HG03469 (cell line): Measurements from ENCODE around the gene OR4K1.
"Not testable (repeated sequence)": the region's sequence is repeated elsewhere in the genome, so short reads cannot be mapped to it uniquely, and the experiment has no call there.

Experiments
- ATAC-seq: cut with Tn5 transposase; IDR thresholded peaks from one replicate; pipeline ENCODE4 v1.9.1; 2021; ENCODE audit warnings: mild to moderate bottlenecking, moderate library complexity, moderate number of reproducible peaks; ENCODE audit not compliant: unreplicated experiment

The OR4K1 gene, protein sequence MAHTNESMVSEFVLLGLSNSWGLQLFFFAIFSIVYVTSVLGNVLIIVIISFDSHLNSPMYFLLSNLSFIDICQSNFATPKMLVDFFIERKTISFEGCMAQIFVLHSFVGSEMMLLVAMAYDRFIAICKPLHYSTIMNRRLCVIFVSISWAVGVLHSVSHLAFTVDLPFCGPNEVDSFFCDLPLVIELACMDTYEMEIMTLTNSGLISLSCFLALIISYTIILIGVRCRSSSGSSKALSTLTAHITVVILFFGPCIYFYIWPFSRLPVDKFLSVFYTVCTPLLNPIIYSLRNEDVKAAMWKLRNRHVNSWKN

DNA sequence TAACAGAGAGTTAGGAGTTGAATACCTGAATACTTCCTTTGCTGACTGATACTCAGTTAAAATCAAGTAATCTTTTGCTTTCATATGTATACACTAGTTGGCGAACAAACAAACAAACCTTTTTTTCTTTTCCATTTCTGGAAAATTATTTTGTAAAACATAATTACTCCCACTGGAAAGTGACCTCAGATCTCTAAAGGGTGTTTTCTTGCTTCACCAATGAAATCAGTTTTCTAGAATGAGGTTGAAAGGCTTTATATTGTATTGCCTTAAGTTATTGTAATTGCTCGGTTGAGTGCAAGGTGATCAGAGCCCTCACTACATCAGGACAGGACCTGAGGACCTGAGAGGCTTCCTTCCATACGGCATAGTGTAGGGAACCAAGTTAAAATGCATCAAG lies at the start of gene OR4K1:
Gene OR4K1 (plus strand): TSS at position 301 of the 400 bp plus-strand sequence. CDS start 4,750 bp downstream, outside the sequence.
- no peak for ATAC-seq

DNA sequence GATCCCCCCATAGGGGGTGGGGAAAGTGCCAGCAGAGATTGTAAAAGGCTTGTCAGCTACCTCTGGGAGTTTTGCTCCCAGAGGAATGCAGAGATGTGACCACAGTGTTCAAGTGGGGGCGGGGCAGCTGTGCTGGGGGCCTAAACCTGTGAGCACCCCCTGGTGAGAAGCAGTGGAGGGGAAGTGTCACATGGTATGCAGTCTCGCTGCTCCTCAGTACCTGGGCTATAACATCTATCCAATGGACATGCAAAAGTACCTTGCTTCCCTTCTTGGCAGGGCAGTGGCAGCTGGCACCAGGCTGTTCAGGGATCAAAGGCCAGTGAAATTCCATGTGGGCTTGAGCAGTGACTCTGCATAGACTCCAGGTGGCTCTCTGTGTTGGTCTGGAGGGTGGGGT lies 35.4 kb upstream of the OR4K1 start:
- no peak for ATAC-seq

DNA sequence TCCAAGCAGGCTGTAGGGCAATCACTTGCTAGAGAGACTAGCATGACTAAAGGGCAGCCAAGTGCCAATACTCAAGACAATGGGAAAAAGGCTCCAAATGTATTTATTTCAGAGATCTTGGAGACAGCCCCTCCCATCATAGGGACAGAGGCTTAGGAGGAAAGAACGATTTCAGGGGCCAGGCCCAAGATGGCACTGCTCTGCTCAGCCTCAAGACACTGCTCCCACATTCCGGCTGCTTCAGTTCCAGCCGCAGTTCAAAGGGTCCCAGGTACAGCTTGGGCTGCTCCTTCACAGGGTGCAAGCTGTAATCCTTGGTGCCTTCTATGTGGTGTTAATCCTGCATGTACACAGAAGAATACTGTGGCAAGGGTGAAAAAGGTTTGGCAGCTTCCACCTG lies 29.7 kb upstream of the OR4K1 start:
- ATAC-seq, result no peak

DNA sequence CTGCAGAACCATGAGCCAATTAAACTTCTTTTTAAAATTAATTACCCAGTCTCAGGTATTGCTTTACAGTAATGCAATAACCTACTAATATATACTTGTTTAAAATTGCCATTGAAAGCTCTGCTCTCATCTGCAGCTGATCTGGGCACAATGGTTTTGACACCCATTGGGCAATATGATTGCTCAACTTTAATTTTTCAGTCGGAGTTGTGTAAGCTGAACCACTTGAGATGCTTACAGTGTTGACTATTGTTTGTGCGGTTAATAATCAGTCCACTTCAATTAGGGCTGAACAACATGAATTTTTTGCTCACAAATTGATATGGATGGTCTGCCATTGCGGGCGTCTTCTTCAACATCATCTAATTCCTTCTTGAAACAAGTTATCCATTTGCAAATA lies 28.3 kb upstream of the OR4K1 start:
- ATAC-seq, result no peak

DNA sequence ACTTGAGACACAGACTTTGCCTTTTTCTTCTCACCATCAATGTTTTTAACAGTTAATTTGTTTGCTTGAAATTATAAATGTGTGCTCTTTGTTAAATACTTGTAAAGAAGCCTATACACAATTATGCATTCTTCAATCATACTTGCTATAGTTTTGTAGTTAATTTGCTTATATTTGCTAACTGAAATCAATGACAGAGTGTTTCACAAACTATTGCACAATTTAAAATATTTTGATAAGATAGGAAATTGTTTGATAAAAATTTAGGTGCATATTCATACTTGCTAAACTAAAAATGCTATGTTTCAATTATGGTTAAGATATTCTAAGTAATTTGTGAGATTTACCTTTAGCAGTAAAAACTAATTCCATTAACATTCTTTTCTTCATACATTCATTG lies 24.1 kb upstream of the OR4K1 start:
- ATAC-seq, result no peak

DNA sequence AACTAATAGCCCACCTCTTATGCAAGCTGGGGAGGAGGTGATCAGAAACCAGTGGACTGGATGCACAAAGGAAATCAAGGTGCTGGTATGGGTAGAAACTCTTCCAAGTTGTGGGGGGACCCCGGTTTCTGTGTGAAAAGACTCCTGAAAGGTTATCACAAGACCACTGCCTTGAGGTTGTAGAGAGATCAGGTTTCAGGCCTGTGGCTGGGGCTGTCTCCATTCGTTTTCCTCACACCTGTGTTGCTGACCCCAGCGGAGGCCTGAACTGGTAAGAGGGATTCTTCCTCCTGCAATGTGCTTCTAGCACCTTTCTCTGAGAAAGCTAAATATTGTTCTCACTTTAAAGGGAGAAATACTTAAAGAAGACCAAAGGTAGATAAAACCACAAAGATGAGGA lies 19.6 kb upstream of the OR4K1 start:
- no peak for ATAC-seq

DNA sequence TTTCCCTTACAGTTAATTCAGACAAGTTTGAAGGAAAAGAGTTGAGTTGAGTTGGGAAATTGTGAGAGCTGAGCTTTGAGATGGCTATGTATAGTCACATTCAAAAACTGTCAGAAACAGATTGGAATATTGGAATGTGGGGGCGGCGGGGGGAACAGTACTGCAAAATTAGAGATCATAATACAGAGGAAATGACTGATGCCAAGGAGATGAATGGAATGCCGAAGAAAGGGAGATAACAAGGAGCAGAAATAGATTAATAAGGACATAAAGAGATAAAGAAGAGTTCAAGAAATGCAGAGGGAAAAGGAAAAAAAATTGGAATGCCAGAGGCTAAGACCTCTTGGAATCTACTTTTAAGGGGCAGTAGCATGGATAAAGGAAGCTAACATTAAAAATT lies 13.5 kb upstream of the OR4K1 start:
- ATAC-seq, result no peak

DNA sequence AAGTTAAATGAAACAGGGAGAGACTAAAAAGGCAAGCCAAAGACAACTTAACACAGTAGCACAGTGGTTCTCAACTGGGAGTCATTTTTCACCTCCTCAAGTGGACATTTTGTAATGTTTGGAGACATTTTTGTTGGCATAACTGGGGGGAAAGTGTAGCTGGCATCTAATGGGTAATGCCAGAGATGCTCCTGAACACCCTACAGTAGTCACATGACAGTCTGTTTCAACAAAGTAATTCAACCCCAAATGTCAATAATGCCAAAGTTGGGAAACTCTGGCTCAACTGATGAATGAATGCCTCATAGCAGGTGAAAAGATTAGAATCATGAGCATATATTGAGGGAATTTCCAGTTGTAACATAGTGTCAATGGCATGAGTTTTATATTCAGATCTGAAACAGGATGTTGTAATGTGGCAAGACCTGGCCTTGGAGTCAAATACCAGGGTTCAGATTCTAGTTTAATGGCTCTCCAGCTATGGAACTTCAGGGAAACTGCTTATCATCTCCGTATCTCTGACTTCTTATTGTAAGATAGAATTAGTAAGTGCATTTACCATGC lies 12.7 kb upstream of the OR4K1 start:
- no peak for ATAC-seq

DNA sequence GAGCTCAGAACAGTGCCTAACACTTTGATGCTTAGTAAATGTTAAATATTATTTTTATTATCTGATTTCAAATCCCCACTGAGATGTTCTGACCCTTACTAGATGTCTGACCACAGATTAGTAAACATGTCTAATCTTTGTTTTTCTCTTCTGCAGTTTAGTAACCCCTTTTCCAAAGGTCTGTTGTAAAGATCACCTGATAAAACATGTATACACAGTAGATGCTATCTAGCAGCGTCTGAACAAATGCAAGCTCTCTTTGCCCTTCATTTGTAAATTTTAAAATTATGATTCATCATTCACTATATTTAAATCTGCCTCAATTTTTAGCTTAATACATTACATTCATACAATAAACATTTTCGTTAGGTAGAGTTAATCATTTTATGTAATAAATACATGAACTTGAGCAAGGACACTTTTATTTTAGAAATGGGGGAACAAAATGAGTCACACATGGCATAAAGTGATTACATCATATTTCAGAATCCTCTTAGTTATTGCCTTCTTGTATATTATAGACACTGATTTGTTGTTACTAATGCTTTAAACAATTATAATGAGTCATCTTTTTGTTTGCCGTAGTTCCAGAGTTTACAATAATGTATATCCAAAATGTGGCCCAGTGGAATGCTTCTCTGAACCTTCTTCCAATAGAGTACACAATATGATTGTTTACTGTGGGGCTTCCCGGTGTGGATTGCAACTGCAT lies 12.0 kb upstream of the OR4K1 start:
- no peak for ATAC-seq

DNA sequence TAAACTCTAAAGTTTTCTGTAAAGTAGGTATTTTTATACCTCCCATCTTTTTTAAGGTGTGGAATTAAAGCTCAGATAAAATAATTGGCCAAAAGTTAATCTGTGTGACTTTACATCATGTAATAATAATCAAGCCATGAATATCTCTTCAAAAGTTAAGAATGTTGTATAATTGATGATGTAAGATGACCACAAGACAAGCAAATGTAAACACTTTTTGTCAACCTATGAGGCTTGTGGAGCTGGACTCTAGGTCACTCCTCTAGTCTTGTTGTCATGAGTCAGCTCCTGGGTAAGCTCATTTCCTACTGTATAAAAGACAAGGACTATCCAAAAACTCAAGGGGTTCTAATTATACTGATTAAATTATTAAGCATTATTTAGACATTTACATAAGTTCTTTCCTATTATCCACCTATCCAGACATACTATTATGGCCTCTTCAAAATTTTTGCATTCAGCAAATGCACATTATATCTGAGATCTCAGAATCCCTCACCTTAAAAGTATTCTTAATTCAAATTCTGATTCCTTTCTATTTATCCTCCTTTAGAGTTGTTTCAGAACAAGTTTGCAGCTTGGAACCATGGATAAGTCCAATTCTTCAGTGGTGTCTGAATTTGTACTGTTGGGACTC lies 10.6 kb upstream of the OR4K1 start, which contains the start of gene OR4K5:
Gene OR4K5 (plus strand): TSS at position 587 of the 637 bp plus-strand sequence. CDS start 0 bp downstream, at position 587.
- ATAC-seq, result no peak

DNA sequence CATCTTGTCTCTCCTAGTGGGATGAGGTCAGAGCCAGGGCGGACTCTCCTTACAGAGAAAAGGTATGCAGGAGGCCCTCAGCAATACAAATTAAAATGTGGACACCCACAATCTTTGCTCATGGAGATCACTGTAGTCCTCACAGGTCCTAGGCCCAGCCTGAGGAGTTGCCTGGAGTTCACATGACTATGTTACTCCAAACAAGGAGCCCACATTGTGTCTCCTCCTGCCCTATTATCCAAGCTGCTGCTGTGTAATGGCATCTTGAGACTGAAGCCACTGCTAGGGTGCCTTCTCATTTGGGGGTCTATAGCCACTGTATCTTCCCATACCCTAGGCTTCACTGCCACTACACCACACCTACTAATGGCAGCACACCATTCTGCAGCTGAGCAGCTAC lies 11.0 kb downstream of the OR4K1 start:
- ATAC-seq, result no peak

DNA sequence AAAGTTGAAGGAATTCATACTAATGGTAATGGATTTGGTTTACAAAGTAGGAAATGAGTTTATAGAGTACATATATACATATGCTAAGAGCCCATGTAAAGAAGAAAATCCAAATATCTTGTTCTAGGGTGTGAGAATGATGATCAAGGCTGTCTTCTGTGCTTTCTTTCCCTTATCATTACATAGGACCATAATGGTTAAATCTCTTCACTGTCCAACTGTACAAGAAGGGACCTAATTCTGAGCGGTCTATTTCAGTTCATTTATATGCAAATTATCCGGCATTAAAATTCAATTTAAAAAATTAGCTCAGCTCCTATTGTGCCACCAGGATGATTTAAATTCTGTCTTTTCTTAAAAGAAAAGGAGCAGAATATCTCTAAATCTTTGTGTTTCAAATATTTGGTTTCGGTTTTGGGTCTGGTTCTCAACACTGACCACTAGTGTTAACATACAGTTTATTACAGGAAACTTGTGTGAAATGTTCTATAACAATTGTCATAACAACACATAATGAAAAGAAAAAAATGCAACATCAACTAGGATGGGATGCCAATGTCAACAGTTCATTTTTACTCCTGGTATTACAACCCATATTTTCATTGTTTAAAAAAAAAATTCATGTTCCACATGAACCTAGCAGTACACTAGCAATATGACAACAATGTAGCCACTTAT lies 16.8 kb downstream of the OR4K1 start:
- no peak for ATAC-seq

DNA sequence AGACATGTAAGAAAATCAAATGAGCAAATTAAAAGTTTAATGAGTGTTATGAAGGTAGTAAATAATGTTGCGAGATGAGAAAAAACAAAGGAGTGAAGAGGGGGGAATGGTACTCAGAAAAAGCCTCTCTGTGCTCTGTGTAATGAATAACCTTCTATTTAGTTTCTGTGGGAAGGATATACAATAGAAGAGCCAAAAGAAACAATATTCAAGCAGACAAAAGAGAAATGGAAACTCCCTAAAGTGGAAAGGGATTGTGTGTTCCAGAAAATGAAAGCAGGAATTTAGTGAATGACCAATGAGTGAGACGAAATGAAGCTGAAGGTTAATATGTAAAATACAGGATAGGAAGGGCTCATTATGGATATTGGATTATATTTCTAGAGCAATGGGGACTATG lies 18.5 kb downstream of the OR4K1 start:
- ATAC-seq, result no peak

DNA sequence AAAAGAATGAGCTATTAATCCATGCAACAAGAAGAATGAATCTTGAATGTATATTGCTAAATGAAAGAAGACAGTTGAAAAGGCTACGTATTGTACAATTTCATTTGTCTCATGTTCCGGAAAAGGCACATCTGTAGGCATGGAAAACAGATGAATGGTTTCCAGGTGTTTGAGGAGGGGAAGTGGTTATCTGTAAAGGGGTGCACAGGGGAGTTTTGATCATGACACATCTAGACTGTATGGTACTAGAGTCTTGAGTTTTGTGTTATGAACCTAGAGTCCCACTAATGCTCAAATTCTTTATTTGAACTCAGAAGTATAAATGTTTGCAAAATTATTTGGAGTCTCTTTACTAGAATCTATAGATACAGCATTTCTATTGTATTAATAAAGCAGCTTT lies 39.0 kb downstream of the OR4K1 start:
- ATAC-seq, result not testable (repeated sequence)

DNA sequence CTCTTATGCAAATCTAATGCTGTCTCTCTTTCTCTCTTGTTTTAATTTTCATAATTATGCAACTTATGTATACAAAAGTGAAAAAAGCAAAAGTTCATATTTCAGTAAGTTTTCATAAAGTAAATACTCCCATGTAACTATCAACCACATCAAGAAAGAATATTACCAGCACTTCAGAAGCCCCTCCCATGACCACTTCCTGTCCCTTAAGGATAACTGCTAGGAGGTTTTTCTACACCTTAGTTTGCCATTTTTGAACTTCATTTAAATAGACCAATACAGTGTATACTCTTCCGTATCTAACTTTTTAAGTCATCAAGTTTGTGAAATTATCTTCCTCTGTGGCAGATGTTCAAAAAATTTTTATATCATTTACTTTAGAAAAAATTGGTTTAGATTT lies 44.1 kb downstream of the OR4K1 start:
- ATAC-seq, result no peak

DNA sequence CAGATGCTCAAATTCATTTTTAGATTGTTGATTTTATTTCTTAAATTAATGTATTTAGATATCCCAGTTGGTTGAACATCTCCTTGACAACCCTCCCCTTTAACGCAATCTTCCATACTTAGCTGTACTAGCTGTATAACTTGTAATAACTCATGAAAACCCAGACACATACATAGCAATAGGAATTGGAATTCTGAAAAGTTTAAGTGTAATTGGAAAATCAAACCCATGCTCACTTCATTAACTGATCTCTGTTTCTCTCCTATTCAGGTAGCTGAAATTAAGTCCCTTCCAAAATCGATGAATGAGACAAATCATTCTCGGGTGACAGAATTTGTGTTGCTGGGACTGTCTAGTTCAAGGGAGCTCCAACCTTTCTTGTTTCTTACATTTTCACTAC lies 44.6 kb downstream of the OR4K1 start, which contains the start of gene OR4K15:
Gene OR4K15 (plus strand): TSS at position 301 of the 400 bp plus-strand sequence. CDS start 0 bp downstream, at position 301.
- ATAC-seq, result no peak
